CD4-positive, alpha-beta T cell treated with Interleukin-12 subunit alpha and Interleukin-12 subunit beta, for 1 hour (primary cell): ENCODE results near the gene TAPBPL.
A peak's percentile ranks its signal among the peaks of the same experiment; 100 is the strongest.

ENCODE experiments used
- DNase-seq: peaks from one replicate; pipeline ENCODE4 v3.0.0-alpha.2; 2020

Gene TAPBPL

DNA sequence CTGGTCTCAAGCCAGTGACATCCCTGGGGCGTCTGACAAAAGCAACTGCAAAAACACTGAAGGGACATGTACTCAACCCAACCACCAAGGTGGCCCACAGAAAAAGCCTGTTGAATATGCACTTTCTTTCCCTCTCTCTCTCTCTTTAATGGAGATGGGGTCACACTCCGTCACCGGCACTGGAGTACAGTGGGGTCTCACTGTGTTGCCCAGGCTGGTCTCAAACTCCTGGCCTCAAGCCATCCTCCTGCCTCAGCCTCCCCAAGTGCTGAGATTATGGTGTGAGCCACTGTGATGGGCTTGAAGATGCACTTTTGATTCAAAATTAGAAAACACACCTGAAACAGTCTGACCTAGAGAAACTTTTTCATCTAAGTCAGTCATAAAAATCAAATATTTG is 14.3 kb upstream of the TAPBPL start:
- DNase-seq, result no peak

- DNase-seq, result no peak
Observed at GRCh38 chr12:6438345-6438744, 13.5 kb upstream of the TAPBPL start.

GRCh38 chr12:6440391-6440790 is 11.5 kb upstream of the TAPBPL start:
- no peak for DNase-seq

- DNase-seq, result no peak
Observed at GRCh38 chr12:6442836-6443235, 9.0 kb upstream of the TAPBPL start.

GRCh38 chr12:6443361-6443983 is 8.4 kb upstream of the TAPBPL start:
- DNase-seq, result no peak

GRCh38 chr12:6444031-6444430 is 7.8 kb upstream of the TAPBPL start:
- DNase-seq, result no peak

GRCh38 chr12:6444704-6445688 is 6.8 kb upstream of the TAPBPL start, which contains the start of gene CD27:
CD27 (plus strand) TSS chr12:6444955; CDS start chr12:6445096, 141 bp downstream.
- DNase-seq, result peak; percentile 51

DNA sequence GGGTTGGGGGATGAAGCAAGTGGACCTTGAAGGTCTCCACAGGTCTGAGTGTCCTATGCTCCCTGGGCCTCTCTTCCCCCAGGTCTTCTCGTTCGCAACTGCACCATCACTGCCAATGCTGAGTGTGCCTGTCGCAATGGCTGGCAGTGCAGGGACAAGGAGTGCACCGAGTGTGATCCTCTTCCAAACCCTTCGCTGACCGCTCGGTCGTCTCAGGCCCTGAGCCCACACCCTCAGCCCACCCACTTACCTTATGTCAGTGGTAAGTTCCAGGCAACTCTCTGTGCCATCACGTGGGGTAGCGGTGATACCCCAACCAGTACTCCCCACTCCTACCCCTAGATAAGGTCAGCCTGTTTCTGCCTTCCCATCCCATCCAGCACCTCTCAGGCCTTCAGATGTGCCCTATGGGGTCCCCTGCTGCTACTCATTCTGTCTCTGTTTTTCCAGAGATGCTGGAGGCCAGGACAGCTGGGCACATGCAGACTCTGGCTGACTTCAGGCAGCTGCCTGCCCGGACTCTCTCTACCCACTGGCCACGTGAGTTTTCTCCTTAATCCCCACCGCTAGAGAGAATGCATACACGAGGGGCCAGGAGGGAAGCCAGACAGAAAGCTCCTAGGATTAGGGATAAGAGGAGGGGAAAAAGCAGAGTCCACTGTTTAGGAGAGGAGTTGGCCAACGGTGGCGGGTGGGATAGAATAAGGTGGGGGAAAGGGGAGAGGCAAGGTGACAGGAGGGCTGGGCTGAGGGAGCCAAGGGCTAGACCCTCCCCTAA is 1.6 kb upstream of the TAPBPL start:
- no peak for DNase-seq

DNA sequence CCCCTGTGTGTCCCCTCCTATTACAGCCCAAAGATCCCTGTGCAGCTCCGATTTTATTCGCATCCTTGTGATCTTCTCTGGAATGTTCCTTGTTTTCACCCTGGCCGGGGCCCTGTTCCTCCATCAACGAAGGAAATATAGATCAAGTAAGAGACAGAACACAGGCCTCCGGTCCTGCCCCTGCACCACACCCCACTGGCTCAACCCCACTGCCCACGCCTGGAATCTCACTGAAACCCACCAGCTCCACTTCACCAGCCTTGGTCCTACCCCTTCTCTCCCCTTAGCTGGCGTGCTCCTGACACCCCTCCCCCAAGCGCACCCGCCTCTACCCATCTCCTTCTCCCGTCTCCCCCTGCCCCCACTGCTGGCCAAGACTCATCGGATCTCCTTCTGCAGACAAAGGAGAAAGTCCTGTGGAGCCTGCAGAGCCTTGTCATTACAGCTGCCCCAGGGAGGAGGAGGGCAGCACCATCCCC is 934 bp upstream of the TAPBPL start:
- no peak for DNase-seq

GRCh38 chr12:6452245-6452943 is 552 bp downstream of the TAPBPL start:
- DNase-seq, result no peak

GRCh38 chr12:6452944-6453630 is 1.2 kb downstream of the TAPBPL start:
- DNase-seq, result no peak

- no peak for DNase-seq
Observed at GRCh38 chr12:6457220-6457945, 5.5 kb downstream of the TAPBPL start.

GRCh38 chr12:6458281-6459003 is 6.6 kb downstream of the TAPBPL start:
- DNase-seq, result no peak

- DNase-seq, result no peak
Observed at GRCh38 chr12:6459004-6459337, 7.1 kb downstream of the TAPBPL start.

DNA sequence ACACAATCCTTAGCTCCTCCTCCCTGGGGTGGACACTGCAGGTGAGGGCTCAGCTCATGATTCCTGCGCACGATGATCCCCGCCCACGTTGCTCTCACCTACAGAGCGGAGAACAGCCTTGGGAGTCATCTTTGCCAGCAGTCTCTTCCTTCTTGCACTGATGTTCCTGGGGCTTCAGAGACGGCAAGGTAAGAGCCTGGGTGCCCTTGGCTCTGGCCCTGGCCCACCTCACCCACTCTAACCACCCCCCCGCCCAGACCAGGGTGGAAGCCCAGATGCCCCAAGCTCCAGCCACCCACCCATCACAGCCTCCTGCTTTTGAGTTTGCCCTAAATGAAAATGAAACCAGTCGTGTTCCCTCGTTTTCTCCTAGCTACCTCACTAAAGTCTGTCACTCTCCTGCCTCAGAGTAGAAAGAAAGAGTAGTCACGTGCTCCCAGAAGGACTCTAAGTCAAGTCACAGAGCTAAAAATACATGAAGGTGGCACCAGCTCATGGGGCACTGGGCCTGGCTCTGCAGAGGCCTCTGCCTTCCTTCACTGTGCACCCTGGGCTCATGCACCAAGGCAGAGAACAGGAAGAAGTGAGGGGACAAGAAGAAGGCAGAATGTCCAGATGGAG is 9.0 kb downstream of the TAPBPL start:
- DNase-seq, result peak; percentile 59

GRCh38 chr12:6461401-6462233 is 9.8 kb downstream of the TAPBPL start:
- DNase-seq, result peak; percentile 87

- DNase-seq, result no peak
Observed at GRCh38 chr12:6462234-6462995, 10.6 kb downstream of the TAPBPL start.

DNA sequence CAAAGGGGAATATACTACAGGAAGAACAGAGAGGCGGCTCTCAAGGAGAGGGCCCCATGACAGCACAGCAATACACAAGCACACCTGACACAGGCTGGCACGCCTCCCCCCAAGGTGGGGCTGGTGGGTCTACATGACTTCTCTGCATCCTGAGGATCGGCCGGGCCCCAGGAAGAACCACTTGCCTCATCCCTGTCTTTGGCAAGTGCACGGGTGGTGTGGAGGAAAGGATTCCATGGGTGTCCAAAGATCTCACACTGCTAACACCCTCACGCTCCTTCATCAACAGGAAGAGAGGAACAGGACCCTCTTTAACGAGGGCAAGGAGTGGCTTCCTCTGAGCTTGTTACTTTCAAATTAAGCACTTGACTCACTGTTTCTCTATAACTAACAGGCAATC is 11.4 kb downstream of the TAPBPL start:
- DNase-seq, result peak; percentile 40
